Adipocyte (in vitro differentiated cells): ENCODE results near the gene RAB14.

Experiments
- DNase-seq: peaks from one replicate; pipeline ENCODE4 v3.0.0-alpha.2; 2015; ENCODE audit warnings: low read depth
- H3K27me3 ChIP-seq: replicated peaks from 2 replicates; pipeline ENCODE4 v1.7.0; 2013; ENCODE audit warnings: mild to moderate bottlenecking, low read length, moderate library complexity; ENCODE audit not compliant: control insufficient read depth, insufficient read depth
- H3K36me3 ChIP-seq: 2 replicates; pipeline ENCODE4 v1.7.0; 2013; ENCODE audit warnings: low read length, mild to moderate bottlenecking, moderate library complexity; ENCODE audit not compliant: control insufficient read depth, insufficient read depth, severe bottlenecking
- H3K4me1 ChIP-seq: 2 replicates; pipeline ENCODE4 v1.7.0; 2013; ENCODE audit warnings: mild to moderate bottlenecking, low read length, moderate library complexity; ENCODE audit not compliant: control insufficient read depth, insufficient read depth
- H3K4me3 ChIP-seq: 2 replicates; pipeline ENCODE4 v1.7.0; 2013; ENCODE audit warnings: mild to moderate bottlenecking, low read length, moderate library complexity
- H3K9ac ChIP-seq: 2 replicates; pipeline ENCODE4 v1.7.0; 2013; ENCODE audit warnings: mild to moderate bottlenecking, low read length, moderate library complexity
- H3K9me3 ChIP-seq: 2 replicates; pipeline ENCODE4 v1.7.0; 2013; ENCODE audit warnings: mild to moderate bottlenecking, low read length, moderate library complexity; ENCODE audit not compliant: control insufficient read depth

The RAB14 gene

GRCh38 chr9:121201738-121202533 lies at the start of gene RAB14:
TSS of gene RAB14 (minus strand) at chr9:121201869. CDS start at chr9:121193412, 8,457 bp downstream.
- DNase-seq = peak; percentile 100
- Histone ChIP-seq H3K4me1 (peaks cover 41% of the 10 kb centered on the region), H3K36me3 (no peaks in the 10 kb centered on the region), H3K27me3 (no peaks in the 10 kb centered on the region), H3K9ac (peak within 1 kb of the TSS; percentile 93), H3K4me3 (peak within 1 kb of the TSS; percentile 96), H3K9me3 (no peaks in the 10 kb centered on the region)

GRCh38 chr9:121249563-121249962 lies 47.9 kb upstream of the RAB14 start:
- Histone ChIP-seq H3K36me3 (no peaks in the 10 kb centered on the region), H3K27me3 (no peaks in the 10 kb centered on the region), H3K9ac (no peak overlapping the region), H3K4me3 (no peak overlapping the region), H3K4me1 (peaks cover 12% of the 10 kb centered on the region), H3K9me3 (peaks cover under 1% of the 10 kb centered on the region)
- DNase-seq = no peak

- H3K4me1 ChIP-seq = peaks cover 26% of the 10 kb centered on the region
- peaks cover 9% of the 10 kb centered on the region for H3K9me3 ChIP-seq
- DNase-seq = peak; percentile 79
- peak overlapping the region; percentile 33 for H3K9ac ChIP-seq
- H3K36me3 ChIP-seq = no peaks in the 10 kb centered on the region
- H3K4me3 ChIP-seq = peak overlapping the region; percentile 32
- no peaks in the 10 kb centered on the region for H3K27me3 ChIP-seq
These were observed 45.3 kb upstream of the RAB14 start for GRCh38 chr9:121246821-121247561.

- Histone ChIP-seq H3K9me3 (peaks cover 9% of the 10 kb centered on the region), H3K4me3 (no peak overlapping the region)
- DNase-seq = no peak
These were observed 41.3 kb upstream of the RAB14 start for GRCh38 chr9:121242959-121243346.

GRCh38 chr9:121242219-121242958 lies 40.7 kb upstream of the RAB14 start:
- no peaks in the 10 kb centered on the region for H3K27me3 ChIP-seq

More at GRCh38 chr9:121242959-121243346, 41.3 kb upstream of the RAB14 start:
- Histone ChIP-seq H3K4me1 (peaks cover 45% of the 10 kb centered on the region), H3K36me3 (no peaks in the 10 kb centered on the region), H3K9ac (peak overlapping the region; percentile 66), H3K27me3 (no peaks in the 10 kb centered on the region)

GRCh38 chr9:121240472-121241135 lies 38.9 kb upstream of the RAB14 start:
- Histone ChIP-seq H3K4me1 (peaks cover 33% of the 10 kb centered on the region), H3K36me3 (no peaks in the 10 kb centered on the region), H3K9ac (peak overlapping the region; percentile 8), H3K4me3 (no peak overlapping the region), H3K9me3 (peaks cover 9% of the 10 kb centered on the region), H3K27me3 (no peaks in the 10 kb centered on the region)
- DNase-seq = peak; percentile 51

More at GRCh38 chr9:121242219-121242958, 40.7 kb upstream of the RAB14 start:
- H3K4me3 ChIP-seq = no peak overlapping the region
- no peaks in the 10 kb centered on the region for H3K36me3 ChIP-seq
- peaks cover 9% of the 10 kb centered on the region for H3K9me3 ChIP-seq
- peaks cover 43% of the 10 kb centered on the region for H3K4me1 ChIP-seq
- H3K9ac ChIP-seq = peak overlapping the region; percentile 66
- peak; percentile 75 for DNase-seq

GRCh38 chr9:121239851-121240250 lies 38.2 kb upstream of the RAB14 start:
- Histone ChIP-seq H3K9ac (no peak overlapping the region), H3K36me3 (no peaks in the 10 kb centered on the region), H3K27me3 (no peaks in the 10 kb centered on the region), H3K9me3 (peaks cover 9% of the 10 kb centered on the region), H3K4me1 (peaks cover 33% of the 10 kb centered on the region), H3K4me3 (no peak overlapping the region)
- no peak for DNase-seq

- H3K4me3 ChIP-seq = no peak overlapping the region
- no peaks in the 10 kb centered on the region for H3K27me3 ChIP-seq
- no peak for DNase-seq
- peaks cover 3% of the 10 kb centered on the region for H3K9me3 ChIP-seq
- H3K9ac ChIP-seq = no peak overlapping the region
- no peaks in the 10 kb centered on the region for H3K36me3 ChIP-seq
- peaks cover 33% of the 10 kb centered on the region for H3K4me1 ChIP-seq
These were observed 37.4 kb upstream of the RAB14 start for GRCh38 chr9:121239071-121239470.

GRCh38 chr9:121237916-121238315 lies 36.2 kb upstream of the RAB14 start:
- Histone ChIP-seq H3K9me3 (no peaks in the 10 kb centered on the region), H3K36me3 (no peaks in the 10 kb centered on the region), H3K9ac (no peak overlapping the region), H3K4me3 (no peak overlapping the region), H3K4me1 (peaks cover 29% of the 10 kb centered on the region), H3K27me3 (no peaks in the 10 kb centered on the region)
- DNase-seq = no peak

GRCh38 chr9:121235512-121235911 lies 33.8 kb upstream of the RAB14 start:
- H3K9ac ChIP-seq = no peak overlapping the region
- H3K27me3 ChIP-seq = no peaks in the 10 kb centered on the region
- no peaks in the 10 kb centered on the region for H3K36me3 ChIP-seq
- DNase-seq = no peak
- H3K4me3 ChIP-seq = no peak overlapping the region
- no peaks in the 10 kb centered on the region for H3K9me3 ChIP-seq
- peaks cover 4% of the 10 kb centered on the region for H3K4me1 ChIP-seq
